Suprapubic skin (tissue), 4 donors: ENCODE measurements around the gene ADGRG1. TPM values are rescaled to one million over a fixed set of nuclear protein-coding genes. Genes with fewer than 3 reads are reported as not detected.

Source experiments
- DNase-seq, 2 donors: peaks; one replicate each; pipeline ENCODE4 v3.0.0-alpha.2; 2019; ENCODE audit warnings: low spot score in 2 of 2
- H3K27ac ChIP-seq: fragments of 200-600 bp; sonication (generic); one replicate; pipeline ENCODE4 v1.5.1; 2019
- H3K27me3 ChIP-seq: fragments of 200-600 bp; sonication (generic); one replicate; pipeline ENCODE4 v1.5.1; 2019
- H3K36me3 ChIP-seq: fragments of 200-600 bp; sonication (generic); one replicate; pipeline ENCODE4 v1.5.1; 2019
- H3K4me1 ChIP-seq: fragments of 200-600 bp; sonication (generic); one replicate; pipeline ENCODE4 v1.5.1; 2019
- H3K4me3 ChIP-seq: fragments of 200-600 bp; sonication (generic); one replicate; pipeline ENCODE4 v1.5.1; 2019; ENCODE audit warnings: mild to moderate bottlenecking
- H3K9me3 ChIP-seq: fragments of 200-600 bp; sonication (generic); one replicate; pipeline ENCODE4 v1.5.1; 2019
- EP300 ChIP-seq: sonication (generic); formaldehyde crosslinking; IDR thresholded peaks from one replicate; pipeline ENCODE4 v1.6.1; 2017; ENCODE audit warnings: antibody characterized with exemption
- POLR2A ChIP-seq, 2 donors: fragments of 450-650 bp; IDR thresholded peaks; one replicate each; pipeline ENCODE4 v1.6.1; 2017; ENCODE audit warnings: antibody characterized with exemption in 2 of 2, mild to moderate bottlenecking in 2 of 2, moderate library complexity in 2 of 2
- POLR2AphosphoS5 ChIP-seq, 3 donors: sonication (generic); formaldehyde crosslinking; IDR thresholded peaks; one replicate each; pipeline ENCODE4 v1.6.1; 2017; ENCODE audit warnings: antibody characterized with exemption in 3 of 3
- WGBS: methylation state at CpG from one replicate; pipeline ENCODE4 v1.1.5; 2018; 5-methylcytosine and 5-hydroxymethylcytosine counted together
- total RNA-seq, 4 donors: library from RNA; depleted of rRNA; stranded (reverse); fragments of >200 nt; gene quantifications; one replicate each; pipeline ENCODE4 v1.1.0, GENCODE V29; 2016
- TF ChIP-seq, protein P1 (sequence below), 2 donors: fragments of 200-600 bp in 1 of 2; fragments of 450-650 bp in 1 of 2; sonication (generic) in 1 of 2; IDR thresholded peaks; one replicate each; pipeline ENCODE4 v1.5.1; 2016 to 2019; ENCODE audit warnings: antibody characterized with exemption in 2 of 2, mild to moderate bottlenecking in 1 of 2, moderate library complexity in 1 of 2

The ADGRG1 gene
- total RNA-seq, result 100 to 1,000 TPM; 107 to 202 (median 139) TPM

DNA sequence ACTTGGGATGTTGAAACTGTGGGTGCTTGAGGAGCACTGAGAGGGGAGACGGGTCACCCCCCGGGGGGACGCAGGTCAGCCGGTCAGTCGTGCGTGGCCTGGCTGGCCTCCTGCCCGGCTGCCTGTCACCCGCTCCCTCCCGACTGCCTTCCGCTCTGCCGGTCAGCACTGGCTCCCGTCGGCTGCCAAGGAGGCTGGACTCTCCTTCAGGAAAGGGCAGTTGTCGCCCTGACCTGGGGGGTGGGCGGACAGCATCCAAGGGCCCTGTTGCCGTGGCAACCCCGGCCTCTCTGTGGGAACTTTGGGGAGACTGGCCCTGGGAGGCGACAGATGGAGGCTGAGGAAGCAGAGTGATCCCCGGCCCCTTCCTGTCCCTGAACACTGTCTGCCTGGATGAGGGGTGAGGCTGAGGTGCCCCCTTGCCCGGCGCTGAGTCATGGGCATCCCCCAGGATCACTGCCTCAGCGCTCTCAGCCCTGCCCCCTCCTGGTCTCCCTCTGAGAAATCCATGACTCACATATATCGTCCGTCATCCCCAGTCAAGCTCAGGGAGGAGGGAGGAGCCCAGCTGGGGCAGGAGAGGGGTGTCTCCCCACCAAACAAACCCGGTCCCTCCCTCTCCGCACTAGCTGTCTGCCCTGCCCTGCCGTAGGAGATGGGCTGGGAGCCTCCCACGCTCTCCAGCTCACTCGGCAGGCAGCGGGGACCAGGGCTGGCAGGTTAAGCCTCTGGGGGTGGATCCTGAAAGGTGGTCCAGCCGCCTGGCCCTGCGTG is at the start of gene ADGRG1:
TSS of gene ADGRG1 (plus strand) at position 623 of the 774 bp plus-strand sequence. CDS start 21,658 bp downstream, outside the sequence.
- H3K27ac ChIP-seq, result peak within 1 kb of the TSS; percentile 78
- H3K4me1 ChIP-seq, result peaks cover 74% of the 10 kb centered on the region
- H3K27me3 ChIP-seq, result peaks cover 7% of the 10 kb centered on the region
- TF ChIP-seq POLR2AphosphoS5 (IDR thresholded peaks at IDR 0.05), result no peak
- TF ChIP-seq, protein P1, sequence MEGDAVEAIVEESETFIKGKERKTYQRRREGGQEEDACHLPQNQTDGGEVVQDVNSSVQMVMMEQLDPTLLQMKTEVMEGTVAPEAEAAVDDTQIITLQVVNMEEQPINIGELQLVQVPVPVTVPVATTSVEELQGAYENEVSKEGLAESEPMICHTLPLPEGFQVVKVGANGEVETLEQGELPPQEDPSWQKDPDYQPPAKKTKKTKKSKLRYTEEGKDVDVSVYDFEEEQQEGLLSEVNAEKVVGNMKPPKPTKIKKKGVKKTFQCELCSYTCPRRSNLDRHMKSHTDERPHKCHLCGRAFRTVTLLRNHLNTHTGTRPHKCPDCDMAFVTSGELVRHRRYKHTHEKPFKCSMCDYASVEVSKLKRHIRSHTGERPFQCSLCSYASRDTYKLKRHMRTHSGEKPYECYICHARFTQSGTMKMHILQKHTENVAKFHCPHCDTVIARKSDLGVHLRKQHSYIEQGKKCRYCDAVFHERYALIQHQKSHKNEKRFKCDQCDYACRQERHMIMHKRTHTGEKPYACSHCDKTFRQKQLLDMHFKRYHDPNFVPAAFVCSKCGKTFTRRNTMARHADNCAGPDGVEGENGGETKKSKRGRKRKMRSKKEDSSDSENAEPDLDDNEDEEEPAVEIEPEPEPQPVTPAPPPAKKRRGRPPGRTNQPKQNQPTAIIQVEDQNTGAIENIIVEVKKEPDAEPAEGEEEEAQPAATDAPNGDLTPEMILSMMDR (IDR thresholded peaks at IDR 0.05), result peak in 1 of 2 donors; percentile 3
- TF ChIP-seq EP300, result no peak
- TF ChIP-seq POLR2A (IDR thresholded peaks at IDR 0.05), result peak in 1 of 2 donors; percentile 32
- no peaks in the 10 kb centered on the region for H3K9me3 ChIP-seq
- 5% methylated on average over 11 of the region's 32 CpGs for WGBS
- H3K36me3 ChIP-seq, result no peaks in the 10 kb centered on the region
- peak in 1 of 2 donors; percentile 82 for DNase-seq
- peak within 1 kb of the TSS; percentile 38 for H3K4me3 ChIP-seq

DNA sequence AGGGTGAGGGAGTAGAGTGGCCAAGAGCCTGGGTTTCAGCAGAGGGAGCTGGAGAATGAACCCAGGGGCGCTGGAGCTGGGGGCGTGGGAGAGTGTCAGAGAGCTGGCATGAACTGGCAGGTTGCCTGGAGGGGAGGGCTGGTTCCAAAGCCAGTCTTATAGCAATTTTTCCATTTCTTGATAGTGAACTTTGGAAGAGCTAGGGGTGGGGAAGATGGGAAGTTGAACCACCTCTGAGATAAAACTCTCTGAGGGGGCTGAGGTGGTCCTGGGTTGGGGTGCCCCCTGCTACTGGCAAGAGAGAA is 49.1 kb upstream of the ADGRG1 start:
- peaks cover 2% of the 10 kb centered on the region for H3K4me1 ChIP-seq
- H3K9me3 ChIP-seq, result no peaks in the 10 kb centered on the region
- H3K36me3 ChIP-seq, result no peaks in the 10 kb centered on the region
- no peak overlapping the region for H3K27ac ChIP-seq
- no peak for TF ChIP-seq EP300
- no peak for TF ChIP-seq POLR2A (IDR thresholded peaks at IDR 0.05)
- no peak for TF ChIP-seq POLR2AphosphoS5 (IDR thresholded peaks at IDR 0.05)
- TF ChIP-seq, protein P1 (IDR thresholded peaks at IDR 0.05), result no peak
- WGBS, result 47% methylated on average over 2 of the region's 2 CpGs
- peaks cover 10% of the 10 kb centered on the region for H3K27me3 ChIP-seq
- peak in 1 of 2 donors; percentile 31 for DNase-seq
- no peak overlapping the region for H3K4me3 ChIP-seq

DNA sequence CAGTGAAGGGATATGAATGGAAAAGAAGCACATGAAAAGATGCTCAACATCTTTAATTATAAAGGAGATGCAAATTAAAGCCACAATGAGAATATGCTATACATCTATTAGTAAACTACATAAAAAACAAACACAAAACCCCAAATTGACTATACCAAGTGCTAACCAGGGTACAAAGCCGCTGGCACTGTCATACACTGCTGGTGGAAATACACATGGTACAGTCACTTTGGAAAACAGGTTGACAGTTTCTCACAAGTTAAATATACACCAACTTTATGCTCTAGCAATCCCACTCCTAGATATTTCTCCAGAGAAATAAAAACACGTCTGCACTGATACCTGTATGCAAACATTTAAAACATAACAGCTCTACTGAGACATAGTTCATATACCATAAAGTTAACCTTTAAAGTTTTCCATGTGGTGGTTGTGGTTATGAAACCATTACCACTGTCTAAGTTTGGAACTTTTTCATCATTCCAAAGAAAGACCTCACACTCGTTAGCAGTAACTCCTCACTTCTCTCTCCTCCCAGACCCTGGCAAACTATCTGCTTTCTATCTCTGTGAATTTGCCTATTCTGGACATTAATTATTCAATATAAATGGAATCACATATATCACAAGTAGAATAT is 43.3 kb upstream of the ADGRG1 start:
- H3K4me1 ChIP-seq, result no peaks in the 10 kb centered on the region
- no peaks in the 10 kb centered on the region for H3K9me3 ChIP-seq
- H3K27ac ChIP-seq, result no peak overlapping the region
- TF ChIP-seq POLR2AphosphoS5 (IDR thresholded peaks at IDR 0.05) (no peak), EP300 (no peak), POLR2A (IDR thresholded peaks at IDR 0.05) (no peak)
- TF ChIP-seq, protein P1 (IDR thresholded peaks at IDR 0.05), result no peak
- no peaks in the 10 kb centered on the region for H3K27me3 ChIP-seq
- no peak overlapping the region for H3K4me3 ChIP-seq
- H3K36me3 ChIP-seq, result no peaks in the 10 kb centered on the region
- whole genome bisulfite sequencing, result 44% methylated on average over 3 of the region's 3 CpGs
- DNase-seq, result peak in 1 of 2 donors; percentile 3

DNA sequence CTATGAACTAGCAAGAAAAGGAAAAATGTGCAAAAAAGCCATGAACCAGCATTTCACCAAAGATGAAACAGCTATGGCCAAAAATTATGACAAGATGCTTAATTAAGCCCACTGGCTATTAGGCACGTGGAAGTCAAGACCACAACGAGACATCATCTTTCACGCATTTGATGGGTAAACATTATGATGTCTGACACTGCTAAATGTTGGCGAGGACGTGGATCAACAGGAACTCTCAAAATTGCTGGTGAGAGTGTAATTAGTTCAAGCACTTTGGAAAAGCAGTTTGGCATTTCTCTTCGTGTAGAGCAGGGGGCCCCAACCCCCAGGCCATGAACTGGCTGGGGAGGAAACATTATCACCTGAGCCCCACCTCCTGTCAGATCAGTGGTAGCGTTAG is 39.6 kb upstream of the ADGRG1 start:
- WGBS, result 71% methylated on average over 7 of the region's 7 CpGs
- Histone ChIP-seq H3K4me1 (peaks cover 12% of the 10 kb centered on the region), H3K36me3 (no peaks in the 10 kb centered on the region), H3K4me3 (no peak overlapping the region), H3K9me3 (no peaks in the 10 kb centered on the region), H3K27me3 (no peaks in the 10 kb centered on the region), H3K27ac (no peak overlapping the region)
- TF ChIP-seq, protein P1 (IDR thresholded peaks at IDR 0.05), result no peak
- TF ChIP-seq POLR2A (IDR thresholded peaks at IDR 0.05) (no peak), EP300 (no peak), POLR2AphosphoS5 (IDR thresholded peaks at IDR 0.05) (no peak)
- DNase-seq, result peak in 1 of 2 donors; percentile 24

DNA sequence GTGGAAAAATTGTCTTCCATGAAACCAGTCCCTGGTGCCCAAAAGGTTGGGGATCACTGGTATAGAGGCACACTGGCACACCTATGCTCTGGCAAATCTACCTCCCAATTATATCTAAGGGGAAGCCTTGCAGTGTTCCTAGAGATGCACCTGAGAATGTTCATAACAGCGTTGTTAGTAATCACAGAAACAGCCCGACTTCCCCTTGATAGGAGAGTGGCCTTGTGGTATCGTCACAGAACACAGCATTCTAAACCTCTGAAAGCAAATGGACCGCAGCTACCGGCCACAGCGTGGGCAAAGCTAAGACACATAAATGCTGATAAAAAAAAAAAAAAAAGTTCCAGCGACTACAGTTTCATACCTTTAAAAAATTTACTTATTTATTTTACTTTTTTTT is 39.1 kb upstream of the ADGRG1 start:
- no peak for TF ChIP-seq POLR2AphosphoS5 (IDR thresholded peaks at IDR 0.05)
- TF ChIP-seq EP300, result no peak
- TF ChIP-seq, protein P1 (IDR thresholded peaks at IDR 0.05), result no peak
- TF ChIP-seq POLR2A (IDR thresholded peaks at IDR 0.05), result no peak
- Histone ChIP-seq H3K36me3 (no peaks in the 10 kb centered on the region), H3K9me3 (no peaks in the 10 kb centered on the region)

More for the DNA sequence above, 39.1 kb upstream of the ADGRG1 start:
- Histone ChIP-seq H3K4me3 (no peak overlapping the region), H3K27me3 (no peaks in the 10 kb centered on the region), H3K27ac (no peak overlapping the region), H3K4me1 (peaks cover 12% of the 10 kb centered on the region)
- 91% methylated on average over 7 of the region's 7 CpGs for whole genome bisulfite sequencing
- DNase-seq, result peak in 1 of 2 donors; percentile 1
